H1 (cell line): ENCODE measurements around the gene RFPL2. TPM values are rescaled to one million over a fixed set of nuclear protein-coding genes. Genes with fewer than 3 reads are reported as not detected.

Source experiments
- CTCF ChIA-PET: fragments of 300-600 bp; sonication (Branson Sonifier 250); formaldehyde crosslinking; loops from one replicate; lab custom pipeline; 2021; ENCODE audit not compliant: partially characterized antibody; lab: Charles Lee
- POLR2A ChIA-PET: fragments of 300-600 bp; sonication (Branson Sonifier 250); formaldehyde crosslinking; loops from one replicate; lab custom pipeline; 2021; ENCODE audit warnings: inconsistent platforms; ENCODE audit not compliant: partially characterized antibody; lab: Charles Lee
- DNase-seq, 2 experiments: peaks; one replicate each; pipeline versions ENCODE4 v3.0.0 to v3.0.0-alpha.2; 2010 to 2022; ENCODE audit warnings: low spot score in 2 of 2, low read depth in 1 of 2, mixed read lengths in 1 of 2
- FAIRE-seq: peaks from 2 replicates; lab custom pipeline; 2011; peaks lifted over from hg19 to GRCh38; lab: Jason Lieb, UNC
- H2AFZ ChIP-seq: 2 replicates; pipeline ENCODE4 v1.8.1; 2012; ENCODE audit warnings: low read length, inconsistent platforms
- H2AK5ac ChIP-seq: 2 replicates; pipeline ENCODE4 v1.6.1; 2013; ENCODE audit warnings: low read depth, low read length
- H2BK120ac ChIP-seq: replicated peaks from 2 replicates; pipeline ENCODE3; 2013; ENCODE audit warnings: low read depth, low read length, inconsistent platforms
- H2BK12ac ChIP-seq: 2 replicates; pipeline ENCODE4 v1.6.1; 2013; ENCODE audit warnings: low read depth, low read length
- H2BK15ac ChIP-seq: 2 replicates; pipeline ENCODE4 v1.6.1; 2013; ENCODE audit warnings: low read length
- H2BK20ac ChIP-seq: 2 replicates; pipeline ENCODE4 v1.6.1; 2013; ENCODE audit warnings: low read length
- H2BK5ac ChIP-seq: 2 replicates; pipeline ENCODE4 v1.6.1; 2013; ENCODE audit warnings: low read depth, low read length
- H3K14ac ChIP-seq: 2 replicates; pipeline ENCODE4 v1.6.1; 2013; ENCODE audit warnings: inconsistent platforms; ENCODE audit not compliant: insufficient read length
- H3K18ac ChIP-seq: 2 replicates; pipeline ENCODE4 v1.6.1; 2013; ENCODE audit warnings: low read length; ENCODE audit errors: extremely low read depth
- H3K23ac ChIP-seq: 2 replicates; pipeline ENCODE4 v1.6.1; 2013; ENCODE audit warnings: inconsistent platforms; ENCODE audit not compliant: insufficient read length
- H3K23me2 ChIP-seq: 2 replicates; pipeline ENCODE4 v1.6.1; 2013; ENCODE audit warnings: low read depth, low read length
- H3K27ac ChIP-seq: 2 replicates; pipeline ENCODE4 v1.6.1; 2011; ENCODE audit warnings: low read depth, low read length, inconsistent platforms
- H3K27me3 ChIP-seq, 4 experiments: replicated peaks in 1 of 4; 1 replicate in 1 of 4; 2 replicates in 3 of 4; pipeline versions ENCODE4 v1.6.1 to v1.8.1; 2011 to 2013; ENCODE audit warnings: low read length in 3 of 4, mild to moderate bottlenecking in 3 of 4, inconsistent platforms in 2 of 4, mixed read lengths in 2 of 4, moderate library complexity in 1 of 4; ENCODE audit not compliant: control insufficient read depth in 3 of 4, insufficient read depth in 3 of 4; ENCODE audit errors: extremely low read depth in 1 of 4
- H3K36me3 ChIP-seq, 4 experiments: 2 replicates each; pipeline versions ENCODE4 v1.6.1 to v1.8.1; 2011 to 2013; ENCODE audit warnings: mild to moderate bottlenecking in 4 of 4, low read length in 3 of 4, moderate library complexity in 2 of 4, control low read depth in 1 of 4, inconsistent platforms in 1 of 4; ENCODE audit not compliant: insufficient read depth in 4 of 4, control insufficient read depth in 2 of 4
- H3K4ac ChIP-seq: replicated peaks from 2 replicates; pipeline ENCODE3; 2013; ENCODE audit warnings: low read length, low read depth, mixed read lengths, inconsistent platforms; ENCODE audit not compliant: insufficient read length
- H3K4me1 ChIP-seq, 4 experiments: replicated peaks in 1 of 4; 1 replicate in 1 of 4; 2 replicates in 3 of 4; pipeline versions ENCODE4 v1.6.1 to v1.8.1; 2011 to 2013; ENCODE audit warnings: low read length in 3 of 4, inconsistent platforms in 2 of 4, mixed read lengths in 1 of 4; ENCODE audit not compliant: insufficient read depth in 4 of 4, control insufficient read depth in 3 of 4
- H3K4me2 ChIP-seq, 2 experiments: 2 replicates each; pipeline versions ENCODE4 v1.6.1 to v1.8.1; 2011 to 2013; ENCODE audit warnings: low read depth in 2 of 2, low read length in 2 of 2, control low read depth in 1 of 2, inconsistent platforms in 1 of 2, mild to moderate bottlenecking in 1 of 2; ENCODE audit not compliant: insufficient read depth in 1 of 2
- H3K4me3 ChIP-seq, 4 experiments: fragments of 200-600, 300-600 bp in 1 of 4; sonication (generic), shearing (Covaris generic), sonication (Bioruptor Twin) in 1 of 4; 2 replicates each; pipeline versions ENCODE4 v1.5.1 to v1.8.1; 2011 to 2016; ENCODE audit warnings: low read length in 4 of 4, low read depth in 3 of 4, control low read depth in 2 of 4, inconsistent platforms in 2 of 4, mild to moderate bottlenecking in 2 of 4, mixed read lengths in 1 of 4, moderate library complexity in 1 of 4; ENCODE audit not compliant: insufficient read depth in 2 of 4; ENCODE audit errors: extremely low read depth in 1 of 4
- H3K56ac ChIP-seq: replicated peaks from 2 replicates; pipeline ENCODE3; 2013; ENCODE audit warnings: low read depth, mild to moderate bottlenecking, mixed read lengths, low read length, inconsistent platforms; ENCODE audit not compliant: insufficient read length
- H3K79me1 ChIP-seq: 2 replicates; pipeline ENCODE4 v1.6.1; 2013; ENCODE audit warnings: low read depth, low read length, control low read depth
- H3K79me2 ChIP-seq, 2 experiments: 2 replicates each; pipeline versions ENCODE4 v1.6.1 to v1.8.1; 2012 to 2013; ENCODE audit warnings: low read length in 2 of 2, mild to moderate bottlenecking in 2 of 2, inconsistent platforms in 1 of 2; ENCODE audit not compliant: insufficient read depth in 2 of 2, control insufficient read depth in 1 of 2
- H3K9ac ChIP-seq, 4 experiments: replicated peaks in 1 of 4; 1 replicate in 1 of 4; 2 replicates in 3 of 4; pipeline versions ENCODE4 v1.6.1 to v1.8.1; 2011 to 2013; ENCODE audit warnings: low read depth in 3 of 4, low read length in 3 of 4, control low read depth in 2 of 4, mild to moderate bottlenecking in 2 of 4, moderate library complexity in 2 of 4, inconsistent platforms in 1 of 4; ENCODE audit errors: extremely low read depth in 1 of 4
- H3K9me3 ChIP-seq, 2 experiments: 2 replicates each; pipeline versions ENCODE4 v1.6.1 to v1.8.1; 2012 to 2013; ENCODE audit warnings: mild to moderate bottlenecking in 2 of 2, moderate library complexity in 2 of 2, control low read depth in 1 of 2, inconsistent platforms in 1 of 2, low read depth in 1 of 2, low read length in 1 of 2, mixed read lengths in 1 of 2; ENCODE audit not compliant: insufficient read depth in 2 of 2
- H4K20me1 ChIP-seq, 2 experiments: replicated peaks in 1 of 2; 2 replicates each; pipeline versions ENCODE3 to v1.8.1; 2011 to 2013; ENCODE audit warnings: inconsistent platforms in 2 of 2, low read length in 2 of 2, mild to moderate bottlenecking in 1 of 2; ENCODE audit not compliant: insufficient read depth in 2 of 2, control insufficient read depth in 1 of 2
- H4K5ac ChIP-seq: 2 replicates; pipeline ENCODE4 v1.6.1; 2013; ENCODE audit warnings: low read length, low read depth, mixed read lengths, inconsistent platforms; ENCODE audit not compliant: insufficient read length
- H4K8ac ChIP-seq: 2 replicates; pipeline ENCODE4 v1.8.0; 2013; ENCODE audit warnings: mild to moderate bottlenecking, moderate library complexity, low read length, inconsistent platforms; ENCODE audit not compliant: insufficient read depth; ENCODE audit errors: extremely low read depth
- H4K91ac ChIP-seq: replicated peaks from 2 replicates; pipeline ENCODE3; 2013; ENCODE audit warnings: low read length, mixed read lengths, inconsistent platforms; ENCODE audit not compliant: insufficient read length
- CHD1 ChIP-seq: IDR thresholded peaks from 2 replicates; pipeline ENCODE4 v1.6.1; 2012; ENCODE audit warnings: low read depth, low read length, improper control_type of control experiment
- EGR1 ChIP-seq: IDR thresholded peaks from 2 replicates; pipeline ENCODE4 v1.6.1; 2011; ENCODE audit warnings: low read depth, low read length, borderline replicate concordance
- KDM1A ChIP-seq: fragments of 200-600, 300-600 bp; sonication (generic); IDR thresholded peaks from 2 replicates; pipeline ENCODE4 v1.7.1; 2016; ENCODE audit warnings: mild to moderate bottlenecking, low read length, borderline replicate concordance
- KDM5A ChIP-seq: fragments of 200-600 bp; IDR thresholded peaks from 2 replicates; pipeline ENCODE4 v1.7.1; 2012; ENCODE audit warnings: mild to moderate bottlenecking, low read length, inconsistent platforms, mixed read lengths
- POLR2A ChIP-seq, 2 experiments: IDR thresholded peaks; 1 replicate in 1 of 2; 2 replicates in 1 of 2; pipeline ENCODE4 v1.6.1; 2011; ENCODE audit warnings: low read depth in 2 of 2, low read length in 2 of 2, mild to moderate bottlenecking in 2 of 2; ENCODE audit errors: control extremely low read depth in 1 of 2
- SAP30 ChIP-seq: fragments of 300-600 bp; sonication (generic); IDR thresholded peaks from 2 replicates; pipeline ENCODE4 v1.7.1; 2012; ENCODE audit warnings: low read length, moderate library complexity, mild to moderate bottlenecking, inconsistent platforms; ENCODE audit not compliant: insufficient read depth, insufficient replicate concordance
- SIRT6 ChIP-seq: IDR thresholded peaks from one replicate; pipeline ENCODE4 v1.7.1; 2012; ENCODE audit warnings: low read length, inconsistent platforms
- SP2 ChIP-seq: IDR thresholded peaks from 2 replicates; pipeline ENCODE4 v1.6.1; 2012; ENCODE audit warnings: mild to moderate bottlenecking, low read length, inconsistent platforms
- SUZ12 ChIP-seq: fragments of 200-600 bp; sonication (generic); IDR thresholded peaks from 2 replicates; pipeline ENCODE4 v1.6.1; 2012; ENCODE audit warnings: mild to moderate bottlenecking, inconsistent platforms, low read length, moderate library complexity, mixed read lengths
- TAF7 ChIP-seq: optimal IDR thresholded peaks from 2 replicates; pipeline ENCODE3; 2011; ENCODE audit warnings: low read depth, mild to moderate bottlenecking, inconsistent platforms, low read length, moderate library complexity, borderline replicate concordance
- TCF12 ChIP-seq: IDR thresholded peaks from 2 replicates; pipeline ENCODE4 v1.6.1; 2011; ENCODE audit warnings: low read depth, mild to moderate bottlenecking, low read length
- ZNF274 ChIP-seq: IDR thresholded peaks from 2 replicates; pipeline ENCODE4 v1.7.0; 2012; ENCODE audit warnings: low read length, borderline replicate concordance; ENCODE audit errors: extremely low read depth
- WGBS, 2 experiments: shearing (Covaris generic) in 1 of 2; methylation state at CpG; one replicate each; pipeline versions ENCODE4 v1.1.6 to v1.1.7; 2013 to 2015; ENCODE audit warnings: low lambda C conversion rate in 2 of 2, mixed read lengths in 2 of 2, inconsistent platforms in 1 of 2, low coverage in 1 of 2, missing lambda C conversion rate in 1 of 2; ENCODE audit not compliant: insufficient replicate concordance in 2 of 2, insufficient coverage in 1 of 2, insufficient read length in 1 of 2; ENCODE audit errors: extremely low coverage in 1 of 2, missing lambda C conversion rate in 1 of 2; 5-methylcytosine and 5-hydroxymethylcytosine counted together
- polyA plus RNA-seq, 7 experiments: library from polyadenylated mRNA; depleted of rRNA in 3 of 7; stranded (reverse) in 5 of 7; unstranded in 2 of 7; fragments of >200 nt in 5 of 7; fragments of 200-250 nt in 2 of 7; gene quantifications; 1 replicate in 5 of 7; 2 replicates in 1 of 7; 4 replicates in 1 of 7; pipeline versions ENCODE4 v1.2.1 to v1.2.3, GENCODE V29; 2011 to 2013; ENCODE audit warnings: missing spikeins in 2 of 7, mixed read lengths in 2 of 7
- total RNA-seq: library from RNA; stranded (reverse); fragmentation: NEBNext Ultra II Directional; extraction: Animal tissue kit (Norgen Biotek cat#: 25700); gene quantifications from 2 replicates; pipeline ENCODE4 v1.2.1, GENCODE V29; 2021
- TF ChIP-seq, protein P1 (sequence below): IDR thresholded peaks from 2 replicates; pipeline ENCODE4 v1.6.1; 2012; ENCODE audit warnings: inconsistent platforms

RFPL2 gene
- total and polyA plus RNA-seq, 2 of the 8 experiments (the other 6 are each of a cell fraction or from before 2014, with no cell fraction given), result 0.15 to 0.19 TPM

- Histone ChIP-seq H3K27me3 (peaks cover 15 to 32% (median 26%) of the 10 kb centered on the region in 4 experiments), H3K79me1 (no peaks in the 10 kb centered on the region), H3K14ac (no peak overlapping the region), H3K36me3 (no peaks in the 10 kb centered on the region), H2BK20ac (no peak overlapping the region), H3K23ac (no peak overlapping the region), H4K20me1 (peaks cover 0 to 1% of the 10 kb centered on the region in 2 experiments), H4K8ac (no peak overlapping the region), H2BK12ac (no peak overlapping the region), H3K4me3 (no peak overlapping the region), H3K9me3 (no peaks in the 10 kb centered on the region), H4K5ac (no peak overlapping the region), H2AK5ac (no peak overlapping the region), H4K91ac (no peak overlapping the region), H3K9ac (no peak overlapping the region), H3K23me2 (peaks cover 14% of the 10 kb centered on the region; the same call in 1 of the 2 replicates), H3K27ac (no peak overlapping the region), H3K18ac (no peak overlapping the region), H3K4me1 (peaks cover 0 to 20% (median 8%) of the 10 kb centered on the region in 4 experiments; a peak in 5 of 7 replicates), H3K56ac (no peak overlapping the region), H2BK5ac (no peak overlapping the region), H2BK120ac (no peak overlapping the region), H3K4ac (no peak overlapping the region), H3K79me2 (no peaks in the 10 kb centered on the region), H2AFZ (no peak overlapping the region), H2BK15ac (no peak overlapping the region), H3K4me2 (no peak overlapping the region)
- TF ChIP-seq TCF12, result no peak
- TF ChIP-seq, protein P1, sequence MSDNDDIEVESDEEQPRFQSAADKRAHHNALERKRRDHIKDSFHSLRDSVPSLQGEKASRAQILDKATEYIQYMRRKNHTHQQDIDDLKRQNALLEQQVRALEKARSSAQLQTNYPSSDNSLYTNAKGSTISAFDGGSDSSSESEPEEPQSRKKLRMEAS, result no peak
- TF ChIP-seq KDM5A, result no peak
- TF ChIP-seq POLR2A (IDR thresholded peaks at IDR 0.05; ENCODE audit: control extremely low read depth in 1 of 2, low read depth in 2 of 2, low read length in 2 of 2), result no peak
- TF ChIP-seq KDM1A, result no peak
- TF ChIP-seq CHD1, result no peak
- TF ChIP-seq TAF7, result no peak
- TF ChIP-seq EGR1, result no peak
- no peak for TF ChIP-seq ZNF274
- TF ChIP-seq SIRT6, result no peak
- no peak for TF ChIP-seq SAP30
- no peak for TF ChIP-seq SUZ12
- TF ChIP-seq SP2, result no peak
- POLR2A ChIA-PET, result no interaction called here
- FAIRE-seq, result no peak
- CTCF ChIA-PET, result interaction anchor here (1.4 kb wide), 1 partner anchor 66 kb away, joined by 3 read pairs; no protein-coding TSS in a partner anchor
- peak in 1 of 2 experiments; percentile 33 for DNase-seq
- 95% methylated on average over 6 of the region's 6 CpGs; no CpG with 5 or more reads in 1 of the 2 experiments for WGBS, 2 experiments
Measured at GRCh38 chr22:32199341-32199740, 5.5 kb downstream of the RFPL2 start.
